NT2/D1 (cell line): Measurements from ENCODE around the gene MGAT4A.

Source experiments
- SUZ12 ChIP-seq: IDR thresholded peaks from 2 replicates; pipeline ENCODE4 v1.6.1; 2011; ENCODE audit not compliant: insufficient read length, insufficient read depth; ENCODE audit errors: extremely low read depth
- YY1 ChIP-seq: IDR thresholded peaks from 2 replicates; pipeline ENCODE4 v1.6.1; 2011; ENCODE audit not compliant: insufficient read length, insufficient read depth
- ZNF274 ChIP-seq: IDR thresholded peaks from 2 replicates; pipeline ENCODE4 v1.6.1; 2011; ENCODE audit warnings: mild to moderate bottlenecking, low read depth, low read length

- no peak for TF ChIP-seq ZNF274
- no peak for TF ChIP-seq YY1
- TF ChIP-seq SUZ12, result no peak
These were observed 154.1 kb downstream of the MGAT4A start for GRCh38 chr2:98576666-98577312.
